ENCODE results near the gene RIN1.

RIN1 gene

DNA sequence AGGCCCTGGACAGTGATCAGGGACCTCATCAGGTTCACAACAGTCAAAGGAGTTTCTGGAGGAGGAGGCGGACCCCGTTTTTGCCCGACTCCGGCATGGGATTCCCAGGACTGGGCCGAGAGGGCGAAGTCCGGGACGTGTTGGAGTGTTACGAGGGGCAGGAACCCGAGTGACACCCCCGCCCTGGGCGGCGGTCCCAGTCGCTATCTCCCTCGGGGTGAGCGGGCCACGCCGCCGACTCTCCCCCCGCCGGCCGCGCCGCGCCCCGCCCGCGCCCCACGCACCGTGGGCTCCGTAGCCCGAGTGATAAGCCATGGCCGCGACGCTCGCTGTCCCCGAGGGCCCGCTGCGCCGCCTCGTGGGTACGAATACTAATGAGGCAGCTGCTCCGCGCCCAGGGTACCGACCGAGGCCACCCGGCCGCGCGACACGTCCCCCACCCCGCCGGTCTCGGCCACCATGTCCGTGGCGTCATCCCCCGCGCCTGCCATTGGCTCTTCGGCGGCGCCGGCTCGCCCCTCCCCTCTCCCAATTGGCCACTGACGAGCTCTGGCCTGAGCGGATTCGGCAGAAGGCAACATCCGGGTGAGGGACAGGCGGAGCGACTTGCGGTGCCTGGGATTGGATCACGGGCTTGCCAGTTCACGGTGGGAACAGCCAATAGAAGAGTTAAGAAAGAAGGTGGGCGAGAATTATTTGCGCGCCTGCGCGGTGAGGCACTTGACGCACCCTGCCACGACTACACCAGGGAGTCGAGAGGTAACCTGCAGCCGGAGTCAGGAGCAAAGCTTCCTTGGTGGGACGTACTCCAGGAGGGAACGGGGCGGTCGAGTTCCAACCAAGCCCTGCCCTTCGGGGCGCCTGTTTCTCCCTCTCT is 47.3 kb downstream of the RIN1 start, which contains the start of gene YIF1A:
Gene YIF1A, minus strand, starts transcription at position 473 of the 877 bp plus-strand sequence. Its CDS starts 158 bp downstream, at position 315.
- H3K4me3 ChIP-seq (ENCODE audit: low read depth, low read length): peak within 1 kb of the TSS; percentile 90
- DNase-seq (ENCODE audit: low read depth): peak; percentile 100
- TF ChIP-seq MAX (IDR thresholded peaks at IDR 0.05; ENCODE audit: low read depth, low read length) (peak; percentile 71), POLR2A (IDR thresholded peaks at IDR 0.05; ENCODE audit: extremely low read depth, insufficient read length) (peak; percentile 71), CTCF (IDR thresholded peaks at IDR 0.05; ENCODE audit: low read depth, low read length) (no peak), MYC (IDR thresholded peaks at IDR 0.05; ENCODE audit: low read depth, low read length) (peak; percentile 75)

- peak overlapping the region; percentile 90 for H3K4me3 ChIP-seq (ENCODE audit: low read depth, low read length)
- no peak for TF ChIP-seq POLR2A (IDR thresholded peaks at IDR 0.05; ENCODE audit: extremely low read depth, insufficient read length)
- TF ChIP-seq MYC (IDR thresholded peaks at IDR 0.05; ENCODE audit: low read depth, low read length): no peak
- TF ChIP-seq CTCF (IDR thresholded peaks at IDR 0.05; ENCODE audit: low read depth, low read length): no peak
- no peak for TF ChIP-seq MAX (IDR thresholded peaks at IDR 0.05; ENCODE audit: low read depth, low read length)
- DNase-seq (ENCODE audit: low read depth): no peak
Observed at GRCh38 chr11:66287889-66288670, 48.2 kb downstream of the RIN1 start.

DNA sequence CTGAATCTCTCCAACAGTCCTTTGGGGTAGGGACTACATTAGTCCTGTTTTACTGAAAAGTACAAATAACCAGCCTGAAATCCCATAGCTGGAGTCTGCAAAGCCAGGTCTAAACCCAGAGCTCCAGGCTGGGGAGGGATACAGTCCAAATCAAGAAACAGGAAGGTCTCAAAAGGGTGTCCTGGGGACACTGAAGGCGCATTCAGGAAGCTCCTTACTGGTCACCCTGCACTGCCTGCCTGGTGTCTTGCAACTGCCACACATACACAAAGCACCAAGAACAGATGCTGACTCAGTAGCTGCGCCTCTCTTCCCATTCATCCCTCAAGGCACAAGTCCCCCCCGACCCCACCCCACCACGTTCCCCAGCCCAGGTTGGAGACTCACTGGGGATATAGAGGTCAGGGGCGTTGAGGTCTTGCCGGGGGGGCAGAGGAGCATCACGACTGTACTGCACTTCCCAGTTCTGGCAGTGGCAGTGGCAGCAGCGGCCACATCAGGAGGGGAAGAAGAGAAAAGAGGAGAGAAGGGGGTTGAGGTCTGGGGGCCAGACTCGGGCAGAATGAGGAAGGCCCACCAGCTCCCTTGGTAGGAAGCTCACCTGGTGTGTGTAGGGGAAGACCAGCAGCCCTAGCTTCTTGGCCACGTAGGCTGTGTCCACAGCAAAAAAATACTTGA is 48.9 kb downstream of the RIN1 start:
- no peak overlapping the region for H3K4me3 ChIP-seq (ENCODE audit: low read depth, low read length)

DNA sequence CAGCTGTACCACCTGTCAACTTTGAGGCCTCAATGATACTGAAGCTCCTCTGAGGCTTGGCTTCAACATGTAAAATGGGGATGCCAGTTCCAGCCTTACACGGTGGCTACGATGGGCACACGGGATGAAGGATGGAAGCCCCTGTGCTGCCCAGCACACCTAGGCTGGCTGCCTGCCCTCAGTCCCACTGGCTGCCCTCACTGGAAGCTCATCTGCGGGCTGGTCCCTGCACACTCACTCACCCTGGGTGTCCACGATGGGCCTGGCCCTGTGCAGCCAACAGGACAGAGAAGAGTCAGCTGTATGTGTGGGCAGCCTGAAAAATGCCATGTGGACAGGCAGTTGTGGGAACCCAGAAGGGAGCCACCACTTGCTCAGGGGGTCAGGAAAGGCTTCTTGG is 49.5 kb downstream of the RIN1 start:
- no peak for DNase-seq (ENCODE audit: low read depth)
- TF ChIP-seq CTCF (IDR thresholded peaks at IDR 0.05; ENCODE audit: low read depth, low read length) (no peak), MAX (IDR thresholded peaks at IDR 0.05; ENCODE audit: low read depth, low read length) (no peak), POLR2A (IDR thresholded peaks at IDR 0.05; ENCODE audit: extremely low read depth, insufficient read length) (no peak), MYC (IDR thresholded peaks at IDR 0.05; ENCODE audit: low read depth, low read length) (no peak)
- no peak overlapping the region for H3K4me3 ChIP-seq (ENCODE audit: low read depth, low read length)

More for the DNA sequence above, 48.9 kb downstream of the RIN1 start:
- TF ChIP-seq CTCF (IDR thresholded peaks at IDR 0.05; ENCODE audit: low read depth, low read length) (no peak), POLR2A (IDR thresholded peaks at IDR 0.05; ENCODE audit: extremely low read depth, insufficient read length) (no peak), MYC (IDR thresholded peaks at IDR 0.05; ENCODE audit: low read depth, low read length) (no peak), MAX (IDR thresholded peaks at IDR 0.05; ENCODE audit: low read depth, low read length) (no peak)
- DNase-seq (ENCODE audit: low read depth): no peak

DNA sequence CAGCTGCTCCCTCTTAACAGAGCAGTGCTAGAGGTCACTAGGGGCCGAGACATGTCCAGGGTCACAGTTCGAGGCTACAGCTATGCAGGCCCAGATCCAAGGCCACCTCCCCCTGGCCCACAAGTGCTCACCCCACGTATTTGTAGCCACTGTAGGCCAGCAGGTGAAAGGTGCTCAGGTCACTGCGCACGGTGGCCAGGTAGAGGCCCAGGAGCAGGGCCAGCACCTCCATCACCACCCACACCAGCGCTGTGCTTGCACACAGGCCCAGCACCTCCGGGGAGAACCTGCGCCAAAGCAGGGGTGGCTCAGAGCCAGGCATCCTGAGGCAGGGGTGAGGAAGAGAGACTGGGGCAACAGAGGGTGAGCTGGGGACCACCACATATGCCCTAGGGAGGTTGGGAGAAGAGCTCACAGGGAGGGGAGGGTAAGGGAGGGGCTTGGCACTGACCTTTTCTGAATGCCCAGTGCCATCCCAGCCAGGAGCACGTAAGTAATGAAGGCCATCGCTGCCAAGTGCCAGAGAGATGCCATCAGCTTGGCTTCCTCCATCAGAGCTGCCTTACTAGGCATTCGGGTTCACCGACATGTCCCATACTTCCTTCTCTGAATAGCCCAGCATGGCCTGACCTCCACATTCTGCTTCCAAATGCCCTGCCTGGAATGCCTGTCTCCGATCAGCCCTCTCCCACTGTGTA is 50.8 kb downstream of the RIN1 start:
- no peak for DNase-seq (ENCODE audit: low read depth)
- TF ChIP-seq MAX (IDR thresholded peaks at IDR 0.05; ENCODE audit: low read depth, low read length): no peak
- TF ChIP-seq MYC (IDR thresholded peaks at IDR 0.05; ENCODE audit: low read depth, low read length): no peak
- no peak for TF ChIP-seq POLR2A (IDR thresholded peaks at IDR 0.05; ENCODE audit: extremely low read depth, insufficient read length)
- TF ChIP-seq CTCF (IDR thresholded peaks at IDR 0.05; ENCODE audit: low read depth, low read length): no peak

More for the DNA sequence above, 50.8 kb downstream of the RIN1 start:
- no peak overlapping the region for H3K4me3 ChIP-seq (ENCODE audit: low read depth, low read length)

Data from NB4 (cell line).